ENCODE data around the gene MAGOHB. TPM values are rescaled to one million over a fixed set of nuclear protein-coding genes. Genes with fewer than 3 reads are reported as not detected.

Gene MAGOHB
- total RNA-seq, 1 experiment from 2014 or later: 36.8 TPM

Other genes starting within 250 kb of the MAGOHB start
- not detected in 2 replicates for gene KLRK1, start 223.6 kb downstream of the MAGOHB start, total RNA-seq (2014; rRNA removed)
- not detected in 2 replicates for gene KLRC4, start 203.9 kb downstream of the MAGOHB start, total RNA-seq (2014; rRNA removed)
- not detected in 2 replicates for gene KLRC3, start 193.0 kb downstream of the MAGOHB start, total RNA-seq (2014; rRNA removed)
- gene KLRC2, start 177.6 kb downstream of the MAGOHB start, total RNA-seq (2014; rRNA removed): not detected in 2 replicates
- not detected in 2 replicates for gene KLRC1, start 160.2 kb downstream of the MAGOHB start, total RNA-seq (2014; rRNA removed)
- 0.63 and 0.95 TPM in 2 replicates for gene EIF2S3B, start 107.7 kb downstream of the MAGOHB start, total RNA-seq (2014; rRNA removed)
- gene STYK1, start 60.4 kb upstream of the MAGOHB start, total RNA-seq (2014; rRNA removed): 4.3 and 8.6 TPM in 2 replicates
- 85.9 and 104 TPM in 2 replicates for gene YBX3, start 109.7 kb upstream of the MAGOHB start, total RNA-seq (2014; rRNA removed)
- gene TAS2R7, start 189.0 kb upstream of the MAGOHB start, total RNA-seq (2014; rRNA removed): not detected in 2 replicates
- gene TAS2R8, start 193.7 kb upstream of the MAGOHB start, total RNA-seq (2014; rRNA removed): not detected in 2 replicates
- gene TAS2R9, start 196.6 kb upstream of the MAGOHB start, total RNA-seq (2014; rRNA removed): not detected in 2 replicates
- 0.44 and 0.58 TPM in 2 replicates for gene TAS2R10, start 212.7 kb upstream of the MAGOHB start, total RNA-seq (2014; rRNA removed)
- gene PRR4, start 235.9 kb upstream of the MAGOHB start, total RNA-seq (2014; rRNA removed): 3.5 and 9.3 TPM in 2 replicates